Stomach (tissue), 9 donors: Measurements from ENCODE around the gene FYN. TPM values are rescaled to one million over a fixed set of nuclear protein-coding genes. Genes with fewer than 3 reads are reported as not detected.

ENCODE experiments used
- DNase-seq, 2 donors: peaks; one replicate each; pipeline versions ENCODE4 v3.0.0 to v3.0.0-alpha.2; 2013 to 2019
- H3K27ac ChIP-seq, 5 donors: fragments of 200-600 bp in 4 of 5; sonication (generic) in 4 of 5; one replicate each; pipeline ENCODE4 v1.5.1; 2013 to 2019; ENCODE audit warnings: mild to moderate bottlenecking in 1 of 5, moderate library complexity in 1 of 5
- H3K27me3 ChIP-seq, 3 donors: fragments of 200-600 bp; sonication (generic); one replicate each; pipeline ENCODE4 v1.5.1; 2017 to 2019; ENCODE audit warnings: mixed run types in 1 of 3
- H3K36me3 ChIP-seq, 4 donors: fragments of 200-600 bp; sonication (generic); 1 replicate in 3 of 4; 2 replicates in 1 of 4; pipeline ENCODE4 v1.5.1; 2016 to 2019
- H3K4me1 ChIP-seq, 4 donors: fragments of 200-600 bp; sonication (generic); one replicate each; pipeline ENCODE4 v1.5.1; 2016 to 2019
- H3K4me3 ChIP-seq, 4 donors: fragments of 200-600 bp; sonication (generic) in 3 of 4; one replicate each; pipeline ENCODE4 v1.5.1; 2016 to 2019; ENCODE audit warnings: mild to moderate bottlenecking in 1 of 4
- H3K9me3 ChIP-seq, 4 donors: fragments of 200-600 bp; sonication (generic); one replicate each; pipeline ENCODE4 v1.5.1; 2016 to 2019
- EP300 ChIP-seq: sonication (generic); formaldehyde crosslinking; IDR thresholded peaks from one replicate; pipeline ENCODE4 v1.6.1; 2017; ENCODE audit warnings: antibody characterized with exemption
- POLR2A ChIP-seq, 4 donors: fragments of 450-650 bp; IDR thresholded peaks; one replicate each; pipeline ENCODE4 v1.6.1; 2016; ENCODE audit warnings: antibody characterized with exemption in 4 of 4, control low read depth in 2 of 4, mild to moderate bottlenecking in 1 of 4, moderate library complexity in 1 of 4
- POLR2AphosphoS5 ChIP-seq, 3 donors: sonication (generic); formaldehyde crosslinking; IDR thresholded peaks; one replicate each; pipeline ENCODE4 v1.6.1; 2016; ENCODE audit warnings: antibody characterized with exemption in 3 of 3
- WGBS, 5 donors: extraction: QIAGEN DNeasy Blood & Tissue Kit in 3 of 5; methylation state at CpG; one replicate each; pipeline versions ENCODE4 v1.1.5 to v1.1.7; 2013 to 2018; 5-methylcytosine and 5-hydroxymethylcytosine counted together
- intact Hi-C: fragments of 100-400 bp; cut with DNase I; formaldehyde crosslinking; loops from one replicate; pipeline ENCODE4 v1.15.1; 2023; ENCODE audit warnings: low total_unique reads
- polyA plus RNA-seq, 3 donors: library from polyadenylated mRNA; stranded (reverse); fragments of 200-250 nt; gene quantifications; one replicate each; pipeline ENCODE4 v1.2.3, GENCODE V29; 2013
- total RNA-seq, 5 donors: library from RNA; depleted of rRNA; stranded (reverse); fragments of >200 nt; gene quantifications; one replicate each; pipeline versions ENCODE4 v1.1.0 to v1.2.3, GENCODE V29; 2014 to 2016
- TF ChIP-seq, protein P1 (sequence below), 7 experiments: fragments of 450-650 bp in 4 of 7; fragments of 200-600 bp in 3 of 7; sonication (generic) in 3 of 7; IDR thresholded peaks; one replicate each; pipeline ENCODE4 v1.5.1; 2016 to 2019; ENCODE audit warnings: antibody characterized with exemption in 7 of 7, control low read depth in 2 of 7, mild to moderate bottlenecking in 1 of 7
- donor health status: healthy with polysubstance abuse.
- donor health status: Bipolar disorder and iron deficiency.
- donor health status: healthy.

Gene FYN
- total and polyA plus RNA-seq, 8 donors, result 8.4 to 146 (median 37.1) TPM

GRCh38 chr6:111623046-111623718 lies 250.1 kb downstream of the FYN start:
- peaks cover 0 to 24% (median 18%) of the 10 kb centered on the region in 4 donors for H3K4me1 ChIP-seq
- H3K4me3 ChIP-seq, result no peak overlapping the region
- H3K27ac ChIP-seq, result no peak overlapping the region
- whole genome bisulfite sequencing, 5 donors, result 76 to 88% (median 84%) methylated on average over 4 to 9 of the region's 9 CpGs
- TF ChIP-seq POLR2A (IDR thresholded peaks at IDR 0.05), result no peak
- TF ChIP-seq, protein P1, sequence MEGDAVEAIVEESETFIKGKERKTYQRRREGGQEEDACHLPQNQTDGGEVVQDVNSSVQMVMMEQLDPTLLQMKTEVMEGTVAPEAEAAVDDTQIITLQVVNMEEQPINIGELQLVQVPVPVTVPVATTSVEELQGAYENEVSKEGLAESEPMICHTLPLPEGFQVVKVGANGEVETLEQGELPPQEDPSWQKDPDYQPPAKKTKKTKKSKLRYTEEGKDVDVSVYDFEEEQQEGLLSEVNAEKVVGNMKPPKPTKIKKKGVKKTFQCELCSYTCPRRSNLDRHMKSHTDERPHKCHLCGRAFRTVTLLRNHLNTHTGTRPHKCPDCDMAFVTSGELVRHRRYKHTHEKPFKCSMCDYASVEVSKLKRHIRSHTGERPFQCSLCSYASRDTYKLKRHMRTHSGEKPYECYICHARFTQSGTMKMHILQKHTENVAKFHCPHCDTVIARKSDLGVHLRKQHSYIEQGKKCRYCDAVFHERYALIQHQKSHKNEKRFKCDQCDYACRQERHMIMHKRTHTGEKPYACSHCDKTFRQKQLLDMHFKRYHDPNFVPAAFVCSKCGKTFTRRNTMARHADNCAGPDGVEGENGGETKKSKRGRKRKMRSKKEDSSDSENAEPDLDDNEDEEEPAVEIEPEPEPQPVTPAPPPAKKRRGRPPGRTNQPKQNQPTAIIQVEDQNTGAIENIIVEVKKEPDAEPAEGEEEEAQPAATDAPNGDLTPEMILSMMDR (IDR thresholded peaks at IDR 0.05), result no peak
- intact Hi-C loops, result no loop called here
- no peaks in the 10 kb centered on the region for H3K36me3 ChIP-seq
- no peak for DNase-seq
- H3K9me3 ChIP-seq, result no peaks in the 10 kb centered on the region
- H3K27me3 ChIP-seq, result no peaks in the 10 kb centered on the region

DNA sequence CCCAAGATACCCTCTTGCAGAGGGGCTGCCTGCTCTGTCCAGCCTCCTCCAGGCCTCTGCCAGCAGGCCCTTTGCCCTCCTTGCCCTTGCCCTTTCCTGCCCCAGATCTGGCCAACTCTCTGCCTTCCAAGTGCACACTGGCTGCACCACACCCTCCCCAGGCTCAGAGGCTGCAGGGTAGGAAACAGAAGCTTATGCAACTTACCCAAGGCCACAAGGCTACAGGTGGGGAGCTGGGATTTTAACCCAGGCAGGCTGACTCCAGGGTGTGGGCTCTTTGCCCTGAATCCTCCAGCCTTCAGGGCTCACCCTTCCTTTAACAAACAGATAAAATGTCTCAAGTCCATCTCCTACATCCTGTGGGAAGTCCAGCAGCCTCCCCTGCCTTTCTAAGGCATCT lies 253.1 kb downstream of the FYN start:
- H3K4me3 ChIP-seq, result no peak overlapping the region
- peaks cover 0 to 16% (median 4%) of the 10 kb centered on the region in 4 donors for H3K4me1 ChIP-seq
- H3K9me3 ChIP-seq, result no peaks in the 10 kb centered on the region
- H3K27me3 ChIP-seq, result no peaks in the 10 kb centered on the region
- intact Hi-C loops, result no loop called here
- no peak overlapping the region for H3K27ac ChIP-seq
- DNase-seq, result no peak
- no peak for TF ChIP-seq POLR2A (IDR thresholded peaks at IDR 0.05)
- TF ChIP-seq, protein P1 (IDR thresholded peaks at IDR 0.05), result no peak
- TF ChIP-seq POLR2AphosphoS5 (IDR thresholded peaks at IDR 0.05), result no peak
- no peak for TF ChIP-seq EP300
- H3K36me3 ChIP-seq, result no peaks in the 10 kb centered on the region

GRCh38 chr6:111618407-111618806 lies 254.8 kb downstream of the FYN start:
- Histone ChIP-seq H3K4me1 (peaks cover 0 to 17% (median 5%) of the 10 kb centered on the region in 4 donors), H3K9me3 (no peaks in the 10 kb centered on the region), H3K27me3 (no peaks in the 10 kb centered on the region), H3K27ac (no peak overlapping the region), H3K36me3 (no peaks in the 10 kb centered on the region), H3K4me3 (no peak overlapping the region)
- WGBS, 5 donors, result 92 to 96% (median 95%) methylated on average over 6 of the region's 6 CpGs
- TF ChIP-seq POLR2AphosphoS5 (IDR thresholded peaks at IDR 0.05) (no peak), EP300 (no peak), POLR2A (IDR thresholded peaks at IDR 0.05) (no peak)
- TF ChIP-seq, protein P1 (IDR thresholded peaks at IDR 0.05), result no peak
- intact Hi-C loops, result no loop called here
- no peak for DNase-seq

- no peak for TF ChIP-seq POLR2AphosphoS5 (IDR thresholded peaks at IDR 0.05)
- Histone ChIP-seq H3K4me1 (peaks cover 0 to 17% (median 5%) of the 10 kb centered on the region in 4 donors), H3K27me3 (no peaks in the 10 kb centered on the region), H3K36me3 (no peaks in the 10 kb centered on the region), H3K27ac (no peak overlapping the region), H3K4me3 (no peak overlapping the region), H3K9me3 (no peaks in the 10 kb centered on the region)
- 84 to 92% (median 92%) methylated on average over 5 of the region's 5 CpGs for WGBS, 5 donors
- DNase-seq, result no peak
- intact Hi-C loops, result no loop called here
Observed at GRCh38 chr6:111617149-111617548, 256.1 kb downstream of the FYN start.

- TF ChIP-seq POLR2AphosphoS5 (IDR thresholded peaks at IDR 0.05), result no peak
- TF ChIP-seq, protein P1 (IDR thresholded peaks at IDR 0.05), result no peak
- TF ChIP-seq EP300, result no peak
- no peak for TF ChIP-seq POLR2A (IDR thresholded peaks at IDR 0.05)
- WGBS, 5 donors, result 80 to 85% (median 80%) methylated on average over 12 of the region's 12 CpGs
- H3K27me3 ChIP-seq, result no peaks in the 10 kb centered on the region
- intact Hi-C loops, result no loop called here
- peaks cover 0 to 17% (median 5%) of the 10 kb centered on the region in 4 donors for H3K4me1 ChIP-seq
- no peak overlapping the region for H3K27ac ChIP-seq
- no peak for DNase-seq
- H3K36me3 ChIP-seq, result no peaks in the 10 kb centered on the region
- no peaks in the 10 kb centered on the region for H3K9me3 ChIP-seq
- H3K4me3 ChIP-seq, result no peak overlapping the region
Observed at GRCh38 chr6:111615916-111616612, 257.2 kb downstream of the FYN start.
